HG03159 (cell line): ENCODE results near the gene KRTAP4-12.
"Not testable (repeated sequence)": the region's sequence is repeated elsewhere in the genome, so short reads cannot be mapped to it uniquely, and the experiment has no call there.

ENCODE experiments used
- ATAC-seq: cut with Tn5 transposase; IDR thresholded peaks from one replicate; pipeline ENCODE4 v1.9.1; 2021; ENCODE audit warnings: mild to moderate bottlenecking, moderate library complexity; ENCODE audit not compliant: unreplicated experiment

KRTAP4-12 gene

DNA sequence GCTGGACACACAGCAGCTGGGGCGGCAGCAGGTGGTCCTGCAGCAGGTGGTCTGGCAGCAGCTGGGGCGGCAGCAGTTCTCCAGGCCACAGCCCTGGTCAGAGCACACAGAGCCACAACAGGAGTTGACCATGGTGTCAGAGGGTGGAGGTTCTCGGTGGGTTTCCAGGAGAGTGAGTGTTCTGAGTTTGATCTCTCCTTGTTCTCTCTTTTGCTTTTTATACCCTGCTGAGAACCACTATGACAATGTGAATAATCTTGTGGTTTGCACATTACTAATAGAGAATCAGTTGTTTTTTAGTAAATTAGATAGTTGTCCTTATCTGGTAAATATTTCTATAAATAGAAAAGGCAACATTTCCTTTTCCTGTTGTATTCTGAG is at the start of gene KRTAP4-12:
Gene KRTAP4-12 (minus strand): TSS at position 192 of the 381 bp plus-strand sequence. CDS start 60 bp downstream, at position 132.
- ATAC-seq: not testable (repeated sequence)

DNA sequence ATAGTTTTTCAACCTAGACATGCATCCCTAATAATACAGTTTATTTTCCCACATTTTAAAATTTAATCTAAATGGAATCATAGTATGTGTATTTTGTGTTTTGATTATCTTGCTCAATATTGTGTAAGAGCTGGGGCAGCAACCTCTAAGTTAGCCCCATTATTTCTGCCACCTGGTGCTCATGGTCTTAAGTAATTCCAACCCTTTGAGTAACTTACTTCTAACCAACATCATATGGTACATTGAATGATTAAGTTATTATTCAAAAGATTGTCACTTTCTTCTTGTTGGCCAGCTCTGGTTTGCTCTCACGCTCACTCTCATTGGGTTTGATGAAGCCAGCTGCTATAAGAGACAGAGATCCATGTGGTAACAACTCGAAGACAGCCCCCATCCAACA is 47.9 kb upstream of the KRTAP4-12 start:
- no peak for ATAC-seq

DNA sequence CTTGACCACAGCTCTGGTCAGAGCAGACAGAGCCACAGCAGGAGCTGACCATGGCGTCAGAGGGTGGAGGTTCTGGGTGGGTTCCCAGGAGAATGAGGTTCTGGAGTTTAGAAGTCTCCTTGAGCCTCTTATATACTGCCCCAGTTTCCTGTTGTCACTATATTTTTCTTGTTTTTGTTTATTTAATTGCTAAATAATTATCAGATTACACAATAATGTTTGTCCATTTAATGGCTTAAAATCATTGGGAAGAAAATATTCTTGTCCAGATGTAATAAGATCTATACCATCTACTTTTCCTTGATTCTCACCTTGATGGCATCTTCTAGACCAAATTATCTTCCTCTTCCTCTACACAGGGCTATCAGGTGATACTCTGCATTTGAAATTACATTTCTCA is 44.1 kb upstream of the KRTAP4-12 start, which contains the start of gene KRTAP4-3:
Gene KRTAP4-3 (minus strand): TSS at position 101 of the 400 bp plus-strand sequence. CDS start 49 bp downstream, at position 52.
- no peak for ATAC-seq

DNA sequence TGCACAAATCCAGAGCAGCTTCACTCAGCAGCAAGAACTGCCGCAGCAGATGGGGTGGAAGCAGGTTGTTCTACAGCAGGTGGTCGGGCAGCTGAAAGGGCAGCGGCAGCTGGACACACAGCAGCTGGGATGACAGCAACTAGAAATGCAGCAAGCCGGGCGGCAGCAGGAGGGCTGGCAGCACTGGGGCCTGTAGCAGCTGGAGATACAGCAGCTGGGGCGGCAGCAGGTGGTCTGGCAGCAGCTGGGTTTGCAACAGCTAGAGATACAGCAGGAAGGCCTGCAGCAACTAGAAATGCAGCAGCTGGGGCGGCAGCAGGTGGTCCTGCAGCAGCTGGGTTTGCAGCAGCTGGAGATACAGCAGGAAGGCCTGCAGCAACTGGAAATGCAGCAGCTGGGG is 43.6 kb upstream of the KRTAP4-12 start:
- no peak for ATAC-seq

DNA sequence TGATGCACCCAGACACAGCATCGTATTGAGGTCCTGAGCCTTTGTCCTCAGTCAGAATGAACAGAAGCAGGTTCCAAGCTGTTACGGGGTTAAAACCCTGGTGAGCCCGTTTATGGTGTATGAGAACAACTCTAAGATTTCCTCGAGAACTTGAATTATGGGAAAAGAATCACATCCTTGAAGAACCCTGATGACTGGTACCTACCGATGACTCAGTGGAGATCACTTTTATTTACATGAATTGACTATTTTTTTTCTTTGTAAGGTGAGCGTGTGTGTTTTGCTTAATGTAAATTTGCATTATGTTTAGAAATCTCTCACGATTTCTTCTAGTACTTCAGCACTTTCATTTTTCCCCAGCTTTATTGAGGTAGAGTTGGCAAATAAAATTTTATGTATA is 39.8 kb upstream of the KRTAP4-12 start:
- no peak for ATAC-seq

DNA sequence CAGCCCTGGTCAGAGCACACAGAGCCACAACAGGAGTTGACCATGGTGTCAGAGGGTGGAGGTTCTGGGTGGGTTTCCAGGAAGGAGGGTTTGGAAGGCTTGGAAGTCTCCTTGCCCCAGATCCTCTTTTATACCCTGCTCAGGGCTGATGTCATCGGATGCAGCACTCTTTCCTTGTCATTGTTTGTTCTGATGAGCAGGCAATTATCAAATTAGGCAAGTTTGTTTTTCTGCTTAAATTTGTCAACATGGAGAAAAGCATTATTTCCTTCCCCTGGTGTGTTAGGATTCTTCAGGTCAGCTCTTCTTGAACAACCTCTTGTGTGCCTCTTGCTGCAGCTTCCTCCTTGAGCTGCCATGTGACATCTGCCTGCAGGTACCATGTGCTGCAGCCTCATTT is 36.7 kb upstream of the KRTAP4-12 start, which contains the start of gene KRTAP4-4:
Gene KRTAP4-4 (minus strand): TSS at position 101 of the 400 bp plus-strand sequence. CDS start 57 bp downstream, at position 44.
- ATAC-seq: no peak

DNA sequence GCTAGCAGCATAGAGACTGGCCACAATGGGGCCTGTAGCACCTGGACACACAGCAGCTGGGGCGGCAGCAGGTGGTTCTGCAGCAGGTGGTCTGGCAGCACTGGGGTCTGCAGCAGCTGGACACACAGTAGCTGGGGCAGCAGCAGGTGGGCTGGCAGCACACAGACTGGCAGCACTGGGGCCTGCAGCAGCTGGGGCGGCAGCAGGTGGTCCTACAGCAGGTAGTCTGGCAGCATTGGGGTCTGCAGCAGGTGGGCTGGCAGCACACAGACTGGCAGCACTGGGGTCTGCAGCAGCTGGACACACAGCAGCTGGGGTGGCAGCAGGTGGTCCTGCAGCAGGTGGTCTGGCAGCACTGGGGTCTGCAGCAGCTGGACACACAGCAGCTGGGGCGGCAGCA is 36.2 kb upstream of the KRTAP4-12 start:
- ATAC-seq: not testable (repeated sequence)

DNA sequence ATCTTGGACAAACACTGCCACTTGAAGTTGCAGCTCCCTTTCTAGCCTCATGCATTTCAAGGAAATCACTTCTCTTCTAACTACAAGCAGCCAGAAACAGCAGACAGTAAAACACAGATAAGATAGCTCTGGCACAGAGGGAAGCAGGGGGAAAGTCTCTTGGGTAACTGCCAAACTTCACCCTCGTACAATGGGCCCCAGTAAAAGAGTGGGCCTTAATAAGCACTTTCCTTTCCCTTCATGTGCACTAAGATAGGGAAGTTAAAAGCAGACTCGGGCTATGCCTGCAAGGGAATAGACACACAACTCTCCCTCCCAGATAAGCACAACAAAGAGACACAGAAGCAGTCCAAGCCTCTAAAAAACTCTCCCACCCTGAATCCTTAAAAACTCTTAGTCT is 29.9 kb upstream of the KRTAP4-12 start:
- no peak for ATAC-seq

DNA sequence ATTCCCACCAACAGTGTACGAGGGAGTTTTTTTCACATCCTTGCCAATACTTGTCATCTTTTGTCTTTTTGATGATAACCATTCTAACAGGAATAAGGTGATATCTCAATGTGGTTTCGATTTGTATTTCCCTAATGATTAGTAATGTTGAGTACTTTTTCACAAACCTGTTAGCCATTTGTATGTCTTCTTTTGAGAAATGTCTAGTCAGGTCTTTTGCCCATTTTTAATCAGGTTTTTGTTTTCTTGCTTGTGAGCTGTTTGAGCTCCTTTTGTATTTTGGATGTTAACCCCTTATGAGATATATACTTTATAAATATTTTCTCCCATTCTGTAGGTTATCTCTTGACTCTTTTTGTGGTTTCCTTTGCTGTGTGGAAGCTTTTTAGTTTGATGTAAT is 27.5 kb upstream of the KRTAP4-12 start:
- ATAC-seq: no peak

DNA sequence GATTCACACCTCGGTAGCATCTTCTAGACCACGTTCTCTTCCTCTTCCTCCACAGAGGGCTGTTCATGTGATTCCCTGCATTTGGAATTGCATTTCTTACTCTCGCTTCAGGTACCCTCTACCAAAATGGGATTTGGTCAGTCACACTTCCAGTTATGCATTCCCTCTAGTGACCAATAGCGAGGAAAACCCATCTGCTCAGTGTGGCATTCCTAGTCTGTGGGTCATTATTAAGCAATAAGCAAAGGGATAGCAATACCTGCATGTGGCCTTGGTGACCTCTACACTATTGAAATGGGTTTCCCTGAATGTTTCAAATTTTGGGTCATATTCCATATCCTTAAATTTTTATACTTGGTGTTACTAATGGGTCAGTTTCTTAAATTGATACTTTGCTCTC is 26.0 kb upstream of the KRTAP4-12 start:
- ATAC-seq: no peak

DNA sequence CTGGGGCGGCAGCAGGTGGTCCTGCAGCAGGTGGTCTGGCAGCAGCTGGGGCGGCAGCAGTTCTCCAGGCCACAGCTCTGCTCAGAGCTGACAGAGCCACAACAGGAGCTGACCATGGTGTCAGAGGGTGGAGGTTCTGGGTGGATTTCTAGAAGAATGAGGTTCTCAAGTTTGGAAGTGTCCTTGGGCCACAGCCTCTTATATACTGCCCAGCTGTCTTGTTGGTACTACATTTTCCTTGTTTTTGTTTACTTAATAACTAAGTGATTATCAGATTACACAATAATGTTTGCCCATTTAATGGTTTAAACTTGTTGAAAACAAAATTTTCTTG is 25.6 kb upstream of the KRTAP4-12 start, which contains the start of gene KRTAP4-5:
Gene KRTAP4-5 (minus strand): TSS at position 174 of the 334 bp plus-strand sequence. CDS start 58 bp downstream, at position 116.
- no peak for ATAC-seq

DNA sequence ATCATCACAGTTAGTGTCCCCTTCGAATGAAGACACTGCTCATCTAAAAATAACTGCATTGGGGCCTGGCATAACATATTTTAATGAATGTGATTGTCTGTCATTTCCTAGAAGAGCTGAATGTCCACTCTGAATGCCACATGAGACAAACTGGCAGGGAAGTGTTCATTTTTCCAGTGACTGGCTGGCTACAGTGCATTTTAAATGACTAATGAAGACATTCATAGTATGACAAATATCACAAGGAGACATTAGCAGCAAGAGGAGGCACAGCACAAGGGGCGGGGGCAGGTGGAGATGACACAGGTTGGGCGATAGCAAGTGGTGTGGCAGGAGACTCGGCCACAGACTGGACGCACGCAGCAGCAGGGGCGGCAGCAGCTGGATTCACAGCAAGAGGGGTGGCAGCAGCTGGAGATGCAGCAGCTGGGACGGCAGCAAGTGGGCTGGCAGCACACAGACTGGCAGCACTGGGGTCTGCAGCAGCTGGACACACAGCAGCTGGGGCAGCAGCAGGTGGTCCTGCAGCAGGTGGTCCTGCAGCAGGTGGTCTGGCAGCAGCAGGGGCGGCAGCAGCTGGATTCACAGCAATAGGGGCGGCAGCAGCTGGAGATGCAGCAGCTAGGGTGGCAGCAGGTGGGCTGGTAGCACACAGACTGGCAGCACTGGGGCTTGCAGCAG is 25.1 kb upstream of the KRTAP4-12 start:
- ATAC-seq: not testable (repeated sequence)

DNA sequence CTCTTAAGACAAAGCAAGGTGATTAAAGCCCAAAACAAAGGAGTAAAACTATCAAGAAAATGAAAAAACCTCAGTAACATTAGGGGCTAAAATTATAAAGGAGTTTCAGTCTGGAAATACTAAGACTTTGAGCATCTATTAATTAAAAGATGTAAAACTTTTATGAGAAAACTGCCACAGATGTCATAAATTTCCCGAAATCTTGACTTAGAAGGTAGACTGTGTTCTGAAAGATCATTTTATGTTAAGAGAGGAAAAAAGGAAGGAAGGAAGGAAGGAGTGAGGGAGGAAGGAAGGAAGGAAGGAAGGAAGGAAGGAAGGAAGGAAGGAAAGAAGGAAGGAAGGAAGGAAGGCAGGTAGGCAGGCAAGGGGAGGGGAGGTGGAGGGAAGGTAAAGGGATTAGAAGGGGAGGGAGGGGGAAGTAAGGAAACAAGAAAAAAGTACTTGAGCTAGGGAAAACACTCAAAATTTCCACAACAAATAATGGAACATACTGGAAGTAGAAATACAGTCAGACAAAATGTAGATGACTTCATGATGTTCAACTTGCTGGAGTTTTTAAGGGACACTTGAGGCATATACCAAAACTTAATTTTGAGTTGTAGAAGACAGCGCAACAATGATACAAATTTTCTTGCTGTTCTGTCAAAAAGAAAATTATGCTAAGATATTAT is 23.7 kb upstream of the KRTAP4-12 start:
- no peak for ATAC-seq

DNA sequence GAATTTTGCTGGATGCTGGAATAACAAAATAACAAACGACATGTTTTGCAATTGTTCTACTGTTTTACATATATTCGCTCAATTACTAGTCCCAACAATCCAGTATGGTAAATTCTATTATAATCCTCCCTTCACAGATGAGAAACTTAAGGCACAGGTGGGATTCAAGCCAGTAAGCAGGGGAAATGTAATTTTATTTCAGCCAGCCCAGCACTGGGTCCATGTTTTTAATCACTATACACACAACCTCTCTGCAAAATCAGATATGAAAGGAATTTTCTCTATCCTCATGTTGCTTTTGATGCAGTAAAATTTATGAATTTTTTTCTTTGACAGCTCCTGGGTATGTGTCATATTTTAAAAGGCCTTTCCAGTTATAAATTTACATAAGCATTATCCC is 21.3 kb upstream of the KRTAP4-12 start:
- no peak for ATAC-seq

DNA sequence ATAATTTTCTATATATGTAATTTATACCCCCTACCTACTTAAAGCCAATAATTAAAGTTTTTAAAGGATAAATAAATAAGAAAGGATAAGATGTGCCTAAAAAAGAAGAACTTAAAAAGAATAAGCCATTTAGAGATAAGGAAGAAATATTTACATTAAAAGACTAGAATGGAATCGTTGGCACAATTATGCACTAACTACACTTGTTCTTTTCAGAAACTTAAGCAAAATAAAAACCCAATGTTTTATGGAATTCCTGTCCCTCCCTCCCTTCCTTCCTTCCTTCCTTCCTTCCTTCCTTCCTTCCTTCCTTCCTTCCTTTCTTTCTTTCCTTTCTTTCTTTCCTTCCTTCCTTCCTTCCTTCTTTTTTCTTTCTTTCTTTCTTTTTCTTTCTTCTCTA is 20.9 kb upstream of the KRTAP4-12 start:
- no peak for ATAC-seq

DNA sequence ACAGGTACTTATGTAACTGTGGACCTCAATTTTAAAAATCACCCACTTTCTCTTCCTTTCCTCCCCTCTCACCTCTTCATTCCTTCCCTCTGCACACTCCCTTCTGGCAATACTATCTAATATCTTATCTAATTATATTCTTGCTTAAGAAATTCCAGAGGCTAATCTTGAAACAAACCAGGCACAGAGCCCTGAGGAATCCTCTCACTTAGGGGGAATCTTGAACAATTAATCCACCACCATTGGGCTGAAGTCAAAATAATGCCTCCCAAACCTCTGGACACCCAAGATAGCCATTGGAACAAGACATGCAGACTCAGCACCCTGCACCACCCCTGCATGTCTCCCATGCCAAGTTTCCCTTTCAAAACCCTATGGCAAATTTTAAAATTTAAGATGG is 17.4 kb upstream of the KRTAP4-12 start:
- ATAC-seq: no peak

DNA sequence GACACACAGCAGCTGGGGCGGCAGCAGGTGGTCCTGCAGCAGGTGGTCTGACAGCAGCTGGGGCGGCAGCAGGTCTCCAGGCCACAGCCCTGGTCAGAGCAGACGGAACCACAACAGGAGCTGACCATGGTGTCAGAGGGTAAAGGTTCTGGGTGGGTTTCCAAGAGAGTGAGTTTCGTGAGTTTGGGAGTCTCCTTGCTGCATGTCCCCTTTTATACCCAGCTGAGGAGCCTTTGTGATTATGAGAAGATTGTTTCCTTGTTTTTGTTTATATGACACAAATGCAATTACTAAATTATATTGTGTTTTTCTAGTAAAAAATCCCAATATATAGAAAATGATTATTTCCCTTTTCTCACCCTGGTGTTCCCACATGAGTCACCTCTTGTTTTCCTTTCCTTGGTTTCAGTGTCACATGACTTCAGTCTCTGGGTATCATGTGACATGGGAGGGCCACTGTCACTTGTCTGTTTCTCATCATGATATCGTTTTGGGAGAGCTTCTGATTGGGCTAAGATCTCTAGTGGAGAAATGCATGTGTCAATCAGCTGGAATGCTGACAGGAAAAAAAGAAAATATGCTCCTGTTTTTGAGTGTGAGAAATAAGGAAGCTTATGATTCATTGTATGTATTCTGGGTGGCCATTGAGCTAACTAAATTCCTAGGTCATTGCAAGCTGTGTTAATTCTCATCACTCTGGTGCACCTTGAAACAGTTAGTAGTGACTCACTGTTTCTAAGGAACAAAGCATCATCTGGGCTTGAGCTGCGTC is 16.6 kb upstream of the KRTAP4-12 start, which contains the start of gene KRTAP4-6:
Gene KRTAP4-6 (minus strand): TSS at position 185 of the 772 bp plus-strand sequence. CDS start 57 bp downstream, at position 128.
- ATAC-seq: no peak

DNA sequence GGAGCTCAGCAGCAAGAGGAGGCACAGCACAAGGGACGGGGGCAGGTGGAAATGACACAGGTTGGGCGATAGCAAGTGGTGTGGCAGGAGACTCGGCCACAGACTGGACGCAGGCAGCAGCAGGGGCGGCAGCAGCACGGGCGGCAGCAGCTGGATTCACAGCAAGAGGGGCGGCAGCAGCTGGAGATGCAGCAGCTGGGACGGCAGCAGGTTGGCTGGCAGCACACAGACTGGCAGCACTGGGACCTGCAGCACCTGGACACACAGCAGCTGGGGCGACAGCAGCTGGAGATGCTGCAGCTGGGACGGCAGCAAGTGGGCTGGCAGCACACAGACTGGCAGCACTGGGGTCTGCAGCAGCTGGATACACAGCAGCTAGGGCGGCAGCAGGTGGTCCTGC is 15.9 kb upstream of the KRTAP4-12 start:
- not testable (repeated sequence) for ATAC-seq

DNA sequence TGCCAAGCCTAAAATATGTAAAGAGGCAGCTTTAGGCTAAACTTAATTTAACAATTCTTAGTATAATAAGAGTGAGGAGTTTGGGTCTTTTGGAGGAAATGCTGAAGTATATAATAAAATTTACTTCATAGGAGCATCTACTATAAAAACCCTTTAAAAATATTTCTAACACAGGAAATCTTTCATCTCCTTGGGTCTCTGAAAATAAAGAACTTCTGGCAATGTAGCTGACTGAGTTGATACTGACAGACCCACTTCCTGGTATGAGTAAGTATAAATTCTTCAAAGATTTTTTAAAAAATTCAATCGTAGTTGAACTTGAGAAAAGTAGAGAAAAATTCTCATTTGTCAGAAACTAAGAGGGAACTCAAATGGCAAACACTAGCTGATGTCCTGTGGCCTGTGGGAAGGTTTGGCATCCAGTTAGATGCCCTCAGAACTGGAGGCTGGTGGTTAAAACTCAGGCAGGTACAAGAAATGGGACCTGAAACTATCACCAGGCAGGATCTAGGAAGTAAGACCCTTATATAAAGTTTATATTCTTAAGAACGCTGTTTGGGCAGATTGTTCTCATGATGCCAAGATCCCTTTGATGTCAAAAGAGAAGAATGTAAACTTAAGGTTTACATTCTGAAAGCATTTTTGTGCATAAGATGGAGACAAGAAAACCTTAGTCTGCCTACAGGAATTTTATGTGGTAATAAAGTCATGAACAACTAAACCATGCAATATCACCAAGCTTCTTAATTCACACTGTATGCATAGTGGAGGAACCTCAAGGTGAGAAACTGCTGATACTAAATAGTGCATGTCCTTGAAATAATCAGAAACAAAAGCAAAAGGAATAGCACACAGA is 10.1 kb upstream of the KRTAP4-12 start:
- ATAC-seq: no peak

DNA sequence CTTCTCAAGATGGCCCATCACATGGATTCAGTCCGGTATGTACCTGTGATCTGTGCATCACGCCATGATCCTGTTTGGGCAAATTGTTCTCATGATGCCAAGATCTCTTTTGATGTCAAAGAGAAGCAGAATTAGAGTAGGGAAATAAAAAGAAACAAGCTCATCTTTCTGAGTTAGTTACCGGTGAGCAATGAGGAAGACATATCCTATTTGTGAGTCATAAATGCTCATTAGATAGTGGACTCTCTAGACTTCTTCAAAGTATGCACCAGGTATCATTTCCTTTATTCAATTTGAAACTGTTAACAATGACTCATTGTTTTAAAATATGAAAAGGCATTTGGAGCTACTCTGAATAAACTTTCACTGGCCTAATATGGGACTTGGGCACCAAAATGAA is 8.0 kb upstream of the KRTAP4-12 start:
- ATAC-seq: no peak
